Fibroblast of the aortic adventitia (primary cell): ENCODE measurements around the gene ACTR5. TPM values are rescaled to one million over a fixed set of nuclear protein-coding genes. Genes with fewer than 3 reads are reported as not detected.

Source experiments
- DNase-seq: peaks from one replicate; pipeline ENCODE4 v3.0.0-alpha.2; 2010; ENCODE audit warnings: low read depth
- H3K4me3 ChIP-seq: 2 replicates; pipeline ENCODE4 v1.5.1; 2011; ENCODE audit warnings: low read depth, mild to moderate bottlenecking, control low read depth, low read length, moderate library complexity
- total RNA-seq: library from RNA; depleted of rRNA; stranded (reverse); fragments of >200 nt; gene quantifications from 2 replicates; pipeline ENCODE4 v1.2.3, GENCODE V29; 2012; ENCODE audit warnings: low replicate concordance
- TF ChIP-seq, protein P1 (sequence below): IDR thresholded peaks from 2 replicates; pipeline ENCODE4 v1.5.1; 2011; ENCODE audit warnings: mild to moderate bottlenecking, low read length, control low read depth, inconsistent platforms; ENCODE audit not compliant: insufficient read depth

Gene ACTR5
- total RNA-seq, 1 donor, result 4.6 TPM

GRCh38 chr20:38800882-38801281, 52.6 kb downstream of the ACTR5 start:
- no peak for DNase-seq
- H3K4me3 ChIP-seq, result no peak overlapping the region
- TF ChIP-seq, protein P1, sequence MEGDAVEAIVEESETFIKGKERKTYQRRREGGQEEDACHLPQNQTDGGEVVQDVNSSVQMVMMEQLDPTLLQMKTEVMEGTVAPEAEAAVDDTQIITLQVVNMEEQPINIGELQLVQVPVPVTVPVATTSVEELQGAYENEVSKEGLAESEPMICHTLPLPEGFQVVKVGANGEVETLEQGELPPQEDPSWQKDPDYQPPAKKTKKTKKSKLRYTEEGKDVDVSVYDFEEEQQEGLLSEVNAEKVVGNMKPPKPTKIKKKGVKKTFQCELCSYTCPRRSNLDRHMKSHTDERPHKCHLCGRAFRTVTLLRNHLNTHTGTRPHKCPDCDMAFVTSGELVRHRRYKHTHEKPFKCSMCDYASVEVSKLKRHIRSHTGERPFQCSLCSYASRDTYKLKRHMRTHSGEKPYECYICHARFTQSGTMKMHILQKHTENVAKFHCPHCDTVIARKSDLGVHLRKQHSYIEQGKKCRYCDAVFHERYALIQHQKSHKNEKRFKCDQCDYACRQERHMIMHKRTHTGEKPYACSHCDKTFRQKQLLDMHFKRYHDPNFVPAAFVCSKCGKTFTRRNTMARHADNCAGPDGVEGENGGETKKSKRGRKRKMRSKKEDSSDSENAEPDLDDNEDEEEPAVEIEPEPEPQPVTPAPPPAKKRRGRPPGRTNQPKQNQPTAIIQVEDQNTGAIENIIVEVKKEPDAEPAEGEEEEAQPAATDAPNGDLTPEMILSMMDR, result no peak

- H3K4me3 ChIP-seq, result no peak overlapping the region
- TF ChIP-seq, protein P1, result no peak
- no peak for DNase-seq
These were observed 56.0 kb downstream of the ACTR5 start for GRCh38 chr20:38804221-38804620.

DNA sequence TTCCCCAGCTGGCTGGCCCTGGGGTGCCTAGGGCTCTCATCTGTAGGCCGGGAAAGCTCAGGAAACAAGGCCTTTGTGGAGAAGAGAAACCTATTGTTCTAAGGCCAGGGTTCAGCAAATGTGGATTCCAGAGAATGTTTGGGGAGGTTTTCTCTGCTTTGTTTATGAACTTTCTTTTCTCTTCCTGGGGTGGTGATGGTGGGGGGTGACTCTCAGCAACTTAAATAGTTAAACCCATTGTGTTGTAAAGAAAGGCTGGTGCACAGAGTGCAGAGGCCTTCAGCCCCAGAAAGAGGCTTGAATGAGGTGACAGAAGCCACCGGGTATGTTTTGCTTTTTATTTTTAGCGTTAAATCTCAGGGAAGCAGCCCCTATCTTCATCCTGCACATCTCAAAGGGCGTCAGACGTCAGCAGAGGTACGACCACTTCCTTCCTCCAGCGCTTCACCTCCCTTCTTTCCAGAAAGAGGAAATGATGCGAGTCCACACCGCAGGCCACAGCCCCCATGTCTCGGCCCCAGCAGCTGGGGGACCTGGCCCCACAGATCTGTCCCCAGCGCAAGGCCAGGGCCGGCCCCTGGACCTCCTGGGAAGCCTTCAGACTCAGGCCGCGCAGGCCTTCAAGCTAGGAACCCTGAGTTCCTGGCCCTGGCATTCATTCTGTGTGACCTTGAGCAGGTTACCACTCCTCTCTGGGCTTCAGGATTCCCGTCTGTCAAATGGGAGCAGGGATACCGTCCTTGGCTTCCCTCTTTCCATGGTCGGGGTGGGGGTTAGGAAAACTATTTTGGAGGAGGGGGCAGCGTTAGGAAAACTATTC, 56.6 kb downstream of the ACTR5 start:
- no peak for DNase-seq
- TF ChIP-seq, protein P1, result no peak

GRCh38 chr20:38805502-38805957, 57.3 kb downstream of the ACTR5 start, which contains the start of gene PPP1R16B:
TSS of gene PPP1R16B (plus strand) at chr20:38805697. CDS start at chr20:38835926, 30,229 bp downstream.
- TF ChIP-seq, protein P1, result no peak
- DNase-seq, result no peak
- H3K4me3 ChIP-seq, result peak within 1 kb of the TSS; percentile 33

More for the DNA sequence above, 56.6 kb downstream of the ACTR5 start:
- H3K4me3 ChIP-seq, result no peak overlapping the region

GRCh38 chr20:38805958-38806854, 57.9 kb downstream of the ACTR5 start:
- H3K4me3 ChIP-seq, result peak overlapping the region; percentile 33
- DNase-seq, result no peak
- TF ChIP-seq, protein P1, result no peak

GRCh38 chr20:38806855-38807655, 58.8 kb downstream of the ACTR5 start:
- TF ChIP-seq, protein P1, result no peak
- DNase-seq, result no peak
- H3K4me3 ChIP-seq, result no peak overlapping the region
